HG03442 (cell line): ENCODE results near the gene RNF187.
"Not testable (repeated sequence)": the region's sequence is repeated elsewhere in the genome, so short reads cannot be mapped to it uniquely, and the experiment has no call there.

Experiments
- ATAC-seq: cut with Tn5 transposase; IDR thresholded peaks from one replicate; pipeline ENCODE4 v1.9.1; 2021; ENCODE audit warnings: mild to moderate bottlenecking, moderate library complexity; ENCODE audit not compliant: unreplicated experiment

The RNF187 gene

GRCh38 chr1:228459091-228459993, 27.8 kb upstream of the RNF187 start:
- ATAC-seq = peak; percentile 23

GRCh38 chr1:228460821-228461220, 26.4 kb upstream of the RNF187 start:
- ATAC-seq = no peak

- ATAC-seq = no peak
Observed at GRCh38 chr1:228462560-228462959, 24.6 kb upstream of the RNF187 start.

GRCh38 chr1:228463009-228463558, 24.1 kb upstream of the RNF187 start:
- ATAC-seq = no peak

- peak; percentile 64 for ATAC-seq
Observed at GRCh38 chr1:228463559-228464455, 23.4 kb upstream of the RNF187 start.

- peak; percentile 78 for ATAC-seq
Observed at GRCh38 chr1:228464487-228464983, 22.6 kb upstream of the RNF187 start.

- no peak for ATAC-seq
Observed at GRCh38 chr1:228465141-228465540, 22.0 kb upstream of the RNF187 start.

GRCh38 chr1:228465571-228466146, 21.5 kb upstream of the RNF187 start:
- ATAC-seq = no peak

- ATAC-seq = not testable (repeated sequence)
Observed at GRCh38 chr1:228468188-228468587, 19.0 kb upstream of the RNF187 start.

GRCh38 chr1:228469413-228470162, 17.6 kb upstream of the RNF187 start:
- ATAC-seq = no peak

GRCh38 chr1:228471154-228471761, 15.9 kb upstream of the RNF187 start:
- no peak for ATAC-seq

- no peak for ATAC-seq
Observed at GRCh38 chr1:228471762-228472398, 15.3 kb upstream of the RNF187 start.

- no peak for ATAC-seq
Observed at GRCh38 chr1:228472655-228473054, 14.5 kb upstream of the RNF187 start.

- ATAC-seq = no peak
Observed at GRCh38 chr1:228474507-228474906, 12.7 kb upstream of the RNF187 start.

GRCh38 chr1:228475812-228476211, 11.4 kb upstream of the RNF187 start:
- no peak for ATAC-seq

- ATAC-seq = no peak
Observed at GRCh38 chr1:228477263-228477662, 9.9 kb upstream of the RNF187 start.

GRCh38 chr1:228478326-228478725, 8.9 kb upstream of the RNF187 start:
- no peak for ATAC-seq

- peak; percentile 62 for ATAC-seq
Observed at GRCh38 chr1:228478912-228479711, 8.1 kb upstream of the RNF187 start.
